ENCODE data around the gene SIRPA. TPM values are rescaled to one million over a fixed set of nuclear protein-coding genes. Genes with fewer than 3 reads are reported as not detected.

Gene SIRPA
- total and polyA plus RNA-seq, 3 experiments from 2014 or later, result 0.53 to 0.66 TPM; not detected in 1

DNA sequence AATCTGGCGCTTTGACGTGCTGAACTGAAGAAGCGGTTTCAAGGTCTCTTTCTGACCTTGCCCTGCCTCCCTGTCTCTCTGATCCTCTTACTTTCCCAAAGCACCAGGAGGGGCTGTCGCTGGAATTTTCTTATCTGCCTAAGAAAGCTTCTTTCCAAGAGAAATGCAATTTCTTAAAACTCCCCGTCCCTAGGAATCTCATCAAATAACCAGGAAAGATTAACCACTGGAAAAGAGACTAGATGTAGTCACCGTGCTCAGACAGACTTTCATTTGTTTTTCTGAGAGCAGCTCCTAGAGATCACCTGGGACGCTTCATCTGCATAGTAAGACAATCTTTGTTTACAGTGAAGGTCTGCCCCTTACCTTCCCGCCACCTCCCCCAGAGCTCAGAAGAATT lies 60.0 kb downstream of the SIRPA start:
- no peaks in the 10 kb centered on the region for H3K9me3 ChIP-seq (ENCODE audit: low read length)
- H3K4me3 Mint-ChIP-seq, result no peak overlapping the region
- H3K27me3 ChIP-seq (ENCODE audit: insufficient read depth, low read length, poor library complexity, severe bottlenecking), result no peaks in the 10 kb centered on the region
- H3K27ac ChIP-seq (ENCODE audit: low read depth, low read length), result no peak overlapping the region
- H3K9me3 Mint-ChIP-seq, result peaks cover 0 to 3% (median 0%) of the 10 kb centered on the region in 5 donors
- H3K4me1 ChIP-seq (ENCODE audit: insufficient read depth, low read length), result no peaks in the 10 kb centered on the region
- no peaks in the 10 kb centered on the region for H3K36me3 Mint-ChIP-seq
- no peaks in the 10 kb centered on the region for H3K4me1 Mint-ChIP-seq
- DNase-seq, result no peak
- H3K36me3 ChIP-seq (ENCODE audit: insufficient read depth, low read length), result no peaks in the 10 kb centered on the region
- no peak overlapping the region for H3K4me3 ChIP-seq (ENCODE audit: low read length)
- ChIA-PET POLR2A (no interaction called here), CTCF (no interaction called here)
- no peak overlapping the region for H3K27ac Mint-ChIP-seq
- peaks cover 8 to 36% of the 10 kb centered on the region in 2 donors for H3K27me3 Mint-ChIP-seq

DNA sequence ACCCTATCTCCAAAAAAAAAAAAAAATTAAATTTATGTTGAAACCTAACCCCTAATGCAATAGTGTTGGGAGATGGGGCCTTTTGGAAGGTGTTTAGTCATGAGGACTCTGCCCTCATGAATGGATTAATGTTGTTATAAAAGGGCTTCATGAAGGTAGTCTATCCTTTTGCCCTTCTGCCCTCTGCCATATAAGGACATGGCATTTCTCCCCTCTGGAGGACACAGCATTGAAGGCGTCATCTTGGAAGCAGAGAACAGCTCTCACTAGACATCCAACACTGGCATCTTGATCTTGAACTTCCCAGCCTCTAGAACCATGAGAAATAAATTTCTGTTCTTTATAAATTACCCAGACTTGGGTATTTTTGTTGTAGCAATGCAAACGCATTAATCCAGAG lies 63.2 kb downstream of the SIRPA start:
- H3K27ac Mint-ChIP-seq, result no peak overlapping the region

DNA sequence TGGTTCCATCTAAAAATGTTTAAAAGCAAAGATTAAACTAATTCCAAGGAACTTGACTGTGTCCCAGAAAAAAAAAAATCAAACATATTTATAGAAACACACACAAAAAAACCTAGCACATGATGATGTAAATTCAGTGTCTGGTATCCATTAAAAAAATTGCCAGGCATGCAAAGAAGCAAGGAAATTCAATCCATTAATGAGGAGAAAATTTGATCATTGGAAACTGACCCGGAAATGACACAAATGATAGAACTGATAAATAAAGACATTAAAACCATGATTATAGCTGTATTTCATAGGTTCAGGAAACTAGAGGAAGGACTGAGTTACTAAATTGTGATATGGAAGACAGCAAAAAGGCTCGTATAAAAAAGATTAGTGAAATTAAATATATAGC lies 63.9 kb downstream of the SIRPA start:
- Mint-ChIP-seq H3K27me3 (peaks cover 19 to 46% of the 10 kb centered on the region in 2 donors), H3K36me3 (no peaks in the 10 kb centered on the region), H3K4me3 (no peak overlapping the region), H3K27ac (no peak overlapping the region), H3K4me1 (no peaks in the 10 kb centered on the region), H3K9me3 (peaks cover 0 to 3% (median 0%) of the 10 kb centered on the region in 5 donors)
- Histone ChIP-seq H3K4me3 (ENCODE audit: low read length) (no peak overlapping the region), H3K27ac (ENCODE audit: low read depth, low read length) (no peak overlapping the region), H3K36me3 (ENCODE audit: insufficient read depth, low read length) (no peaks in the 10 kb centered on the region), H3K4me1 (ENCODE audit: insufficient read depth, low read length) (no peaks in the 10 kb centered on the region), H3K27me3 (ENCODE audit: insufficient read depth, low read length, poor library complexity, severe bottlenecking) (no peaks in the 10 kb centered on the region), H3K9me3 (ENCODE audit: low read length) (no peaks in the 10 kb centered on the region)
- DNase-seq, result no peak
- CTCF ChIA-PET, result no interaction called here
- POLR2A ChIA-PET, result no interaction called here

More for the DNA sequence above, 63.2 kb downstream of the SIRPA start:
- Histone ChIP-seq H3K36me3 (ENCODE audit: insufficient read depth, low read length) (no peaks in the 10 kb centered on the region), H3K27ac (ENCODE audit: low read depth, low read length) (no peak overlapping the region), H3K27me3 (ENCODE audit: insufficient read depth, low read length, poor library complexity, severe bottlenecking) (no peaks in the 10 kb centered on the region), H3K4me3 (ENCODE audit: low read length) (no peak overlapping the region), H3K9me3 (ENCODE audit: low read length) (no peaks in the 10 kb centered on the region), H3K4me1 (ENCODE audit: insufficient read depth, low read length) (no peaks in the 10 kb centered on the region)
- H3K4me3 Mint-ChIP-seq, result no peak overlapping the region
- no peak for DNase-seq
- ChIA-PET CTCF (no interaction called here), POLR2A (no interaction called here)
- no peaks in the 10 kb centered on the region for H3K36me3 Mint-ChIP-seq
- peaks cover 22 to 41% of the 10 kb centered on the region in 2 donors for H3K27me3 Mint-ChIP-seq
- no peaks in the 10 kb centered on the region for H3K4me1 Mint-ChIP-seq
- peaks cover 0 to 3% (median 0%) of the 10 kb centered on the region in 5 donors for H3K9me3 Mint-ChIP-seq

DNA sequence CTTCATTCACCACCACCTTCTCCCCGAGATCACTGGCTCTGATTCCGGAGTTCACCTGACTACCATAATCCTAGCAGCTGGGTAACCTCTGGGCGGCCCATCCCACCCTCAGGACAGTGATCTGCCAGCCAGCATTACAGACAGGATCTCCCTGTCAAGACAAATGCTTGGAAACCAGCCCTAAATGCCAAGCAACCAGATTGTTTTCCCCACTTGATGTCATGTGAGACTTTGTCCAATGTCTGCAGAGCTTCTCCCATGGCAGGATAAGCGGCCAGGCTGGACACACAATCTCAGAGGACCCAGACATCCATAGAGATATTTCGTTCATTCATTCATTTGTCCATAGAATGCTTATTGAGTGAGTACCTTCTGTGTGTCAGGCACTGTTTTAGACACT lies 66.2 kb downstream of the SIRPA start:
- Histone ChIP-seq H3K4me1 (ENCODE audit: insufficient read depth, low read length) (peaks cover 10% of the 10 kb centered on the region), H3K9me3 (ENCODE audit: low read length) (no peaks in the 10 kb centered on the region), H3K27me3 (ENCODE audit: insufficient read depth, low read length, poor library complexity, severe bottlenecking) (no peaks in the 10 kb centered on the region), H3K36me3 (ENCODE audit: insufficient read depth, low read length) (no peaks in the 10 kb centered on the region), H3K4me3 (ENCODE audit: low read length) (no peak overlapping the region), H3K27ac (ENCODE audit: low read depth, low read length) (no peak overlapping the region)
- Mint-ChIP-seq H3K27me3 (peaks cover 27 to 45% of the 10 kb centered on the region in 2 donors), H3K27ac (no peak overlapping the region), H3K4me3 (no peak overlapping the region), H3K4me1 (peaks cover 7% of the 10 kb centered on the region in 3 donors), H3K36me3 (no peaks in the 10 kb centered on the region), H3K9me3 (peaks cover 0 to 3% (median 0%) of the 10 kb centered on the region in 5 donors)
- ChIA-PET POLR2A (no interaction called here), CTCF (no interaction called here)
- DNase-seq, result no peak

DNA sequence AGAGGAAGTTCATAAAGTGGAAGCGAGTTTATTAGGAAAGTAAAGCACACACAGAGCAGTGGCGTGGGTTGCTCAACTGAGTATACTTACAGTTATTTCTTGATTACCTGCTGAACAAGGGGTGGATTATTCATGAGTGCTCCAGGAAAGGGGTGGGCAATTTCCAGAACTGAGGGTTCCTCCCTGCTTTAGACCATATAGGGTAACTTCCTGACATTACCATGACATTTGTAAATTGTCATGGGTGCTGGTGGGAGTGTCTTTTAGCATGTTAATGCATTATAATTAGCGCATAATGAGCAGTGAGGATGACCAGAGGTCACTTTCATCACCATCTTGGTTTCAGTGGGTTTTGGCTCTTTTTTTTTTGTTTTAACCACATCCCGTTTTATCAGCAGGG lies 68.9 kb downstream of the SIRPA start:
- H3K36me3 Mint-ChIP-seq, result no peaks in the 10 kb centered on the region
- H3K27me3 Mint-ChIP-seq, result peaks cover 31 to 38% of the 10 kb centered on the region in 2 donors
- no peak overlapping the region for H3K27ac Mint-ChIP-seq
- H3K4me3 ChIP-seq (ENCODE audit: low read length), result no peak overlapping the region
- ChIA-PET CTCF (interaction anchor here (1.3 to 2.2 kb wide), 3 partner anchors 208 to 217 kb away, joined by 4 to 7 read pairs (median 6); no protein-coding TSS in a partner anchor), POLR2A (no interaction called here)
- no peak overlapping the region for H3K4me3 Mint-ChIP-seq
- H3K9me3 Mint-ChIP-seq, result peaks cover 0 to 3% (median 0%) of the 10 kb centered on the region in 5 donors
- no peaks in the 10 kb centered on the region for H3K27me3 ChIP-seq (ENCODE audit: insufficient read depth, low read length, poor library complexity, severe bottlenecking)
- H3K27ac ChIP-seq (ENCODE audit: low read depth, low read length), result no peak overlapping the region
- no peak for DNase-seq
- H3K4me1 ChIP-seq (ENCODE audit: insufficient read depth, low read length), result peaks cover 10% of the 10 kb centered on the region
- no peaks in the 10 kb centered on the region for H3K36me3 ChIP-seq (ENCODE audit: insufficient read depth, low read length)
- peaks cover 7% of the 10 kb centered on the region in 3 donors for H3K4me1 Mint-ChIP-seq
- H3K9me3 ChIP-seq (ENCODE audit: low read length), result no peaks in the 10 kb centered on the region

DNA sequence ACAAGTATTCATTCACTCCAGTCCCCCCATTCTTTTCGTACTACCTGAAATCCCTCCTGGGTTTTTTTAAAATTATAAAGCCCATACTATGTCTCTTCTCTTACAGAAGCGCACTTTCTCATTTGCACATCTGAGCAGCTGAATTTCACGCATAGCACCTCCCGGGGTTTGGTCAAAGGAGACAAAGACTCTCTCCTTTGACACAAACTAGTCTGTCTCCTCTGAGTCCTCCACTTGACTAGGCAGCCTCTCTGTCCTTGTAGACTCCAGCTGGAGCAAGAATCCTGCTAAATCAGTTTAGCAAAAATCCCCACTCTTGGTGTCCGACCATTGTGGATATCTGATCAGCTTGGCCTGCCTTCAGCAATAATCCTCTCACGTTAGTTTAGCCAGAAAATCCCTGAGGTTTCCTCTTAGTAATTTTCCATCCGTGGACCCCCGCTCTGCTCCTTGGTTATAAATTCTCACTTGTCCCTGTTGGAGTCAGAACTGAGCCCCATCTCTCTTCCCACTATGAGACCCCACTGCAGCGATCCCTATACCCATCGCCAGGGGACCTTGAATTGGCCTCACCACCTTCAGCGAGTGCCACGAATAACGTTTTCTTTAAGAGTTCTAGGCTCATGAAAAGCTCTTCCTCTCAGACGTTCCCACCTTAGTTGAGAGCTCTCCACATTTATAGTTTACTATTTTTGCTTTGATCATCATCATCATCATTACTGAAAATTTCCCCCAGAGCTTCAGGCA lies 69.6 kb downstream of the SIRPA start:
- Mint-ChIP-seq H3K9me3 (peaks cover 0 to 1% (median 0%) of the 10 kb centered on the region in 5 donors), H3K4me1 (peaks cover 7% of the 10 kb centered on the region in 3 donors), H3K27me3 (peaks cover 31 to 36% of the 10 kb centered on the region in 2 donors), H3K27ac (no peak overlapping the region), H3K36me3 (no peaks in the 10 kb centered on the region), H3K4me3 (peak overlapping the region in 3 of 7 donors; percentile 32 to 42 (median 33))
- CTCF ChIA-PET, result interaction anchor here (0.7 to 3.4 kb wide), 11 partner anchors 18 to 481 kb away, joined by 3 to 54 read pairs (median 3); no protein-coding TSS in a partner anchor
- H3K4me1 ChIP-seq (ENCODE audit: insufficient read depth, low read length), result peaks cover 10% of the 10 kb centered on the region
- no peaks in the 10 kb centered on the region for H3K9me3 ChIP-seq (ENCODE audit: low read length)
- H3K36me3 ChIP-seq (ENCODE audit: insufficient read depth, low read length), result no peaks in the 10 kb centered on the region
- no peak for DNase-seq
- H3K27me3 ChIP-seq (ENCODE audit: insufficient read depth, low read length, poor library complexity, severe bottlenecking), result no peaks in the 10 kb centered on the region
- H3K27ac ChIP-seq (ENCODE audit: low read depth, low read length), result no peak overlapping the region
- POLR2A ChIA-PET, result interaction anchor here (0.6 kb wide), 1 partner anchor 12 kb away, joined by 3 read pairs; no protein-coding TSS in a partner anchor
- H3K4me3 ChIP-seq (ENCODE audit: low read length), result no peak overlapping the region

DNA sequence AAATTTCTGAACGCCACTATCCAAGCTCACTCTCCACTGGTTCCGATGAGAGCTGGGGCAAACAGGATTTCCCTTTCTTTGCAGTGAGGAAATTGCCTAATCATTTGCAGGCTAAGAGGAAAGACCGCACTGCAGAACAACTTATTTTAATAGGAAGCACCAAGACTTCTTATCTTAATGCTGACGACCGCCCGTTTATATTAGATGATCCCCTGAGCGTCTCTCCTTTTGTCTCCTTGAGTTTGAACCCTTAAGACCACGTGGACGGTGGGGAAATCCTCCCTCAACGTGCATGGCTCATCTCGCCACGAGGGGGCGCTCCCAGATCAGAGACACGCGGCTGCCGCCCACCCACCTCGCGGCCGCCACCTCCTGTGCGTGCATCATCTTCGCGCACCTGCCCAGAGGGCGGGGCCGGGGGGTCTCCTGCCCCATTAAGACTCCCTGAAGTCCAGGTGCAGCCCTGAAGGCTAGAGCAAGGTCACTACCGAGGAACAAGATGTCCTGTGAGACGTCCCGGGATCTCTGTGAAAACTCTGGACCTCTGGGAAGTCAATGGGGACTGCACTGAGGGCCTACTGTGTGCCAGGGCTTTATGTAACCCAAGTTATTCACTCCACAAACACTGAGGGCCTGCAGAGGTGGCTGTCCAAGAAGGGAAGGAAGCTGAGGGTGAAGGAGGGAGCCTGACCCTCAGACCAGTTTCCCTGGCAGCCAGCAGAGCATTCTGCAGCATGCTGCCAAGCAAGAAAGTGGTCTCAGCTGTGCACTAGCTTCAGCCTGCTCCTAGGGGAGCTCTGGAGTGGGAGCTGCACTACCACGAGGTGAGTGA lies 70.5 kb downstream of the SIRPA start:
- Histone ChIP-seq H3K4me3 (ENCODE audit: low read length) (no peak overlapping the region), H3K27me3 (ENCODE audit: insufficient read depth, low read length, poor library complexity, severe bottlenecking) (no peaks in the 10 kb centered on the region), H3K27ac (ENCODE audit: low read depth, low read length) (no peak overlapping the region), H3K4me1 (ENCODE audit: insufficient read depth, low read length) (peaks cover 10% of the 10 kb centered on the region), H3K9me3 (ENCODE audit: low read length) (no peaks in the 10 kb centered on the region), H3K36me3 (ENCODE audit: insufficient read depth, low read length) (no peaks in the 10 kb centered on the region)
- Mint-ChIP-seq H3K4me3 (peak overlapping the region in 4 of 7 donors; percentile 28 to 42 (median 32)), H3K4me1 (peaks cover 7% of the 10 kb centered on the region in 3 donors), H3K9me3 (no peaks in the 10 kb centered on the region), H3K27ac (no peak overlapping the region), H3K36me3 (no peaks in the 10 kb centered on the region), H3K27me3 (peaks cover 31 to 40% of the 10 kb centered on the region in 2 donors)
- ChIA-PET POLR2A (no interaction called here), CTCF (interaction anchor here (0.6 to 3.4 kb wide), 13 partner anchors 17 to 480 kb away, joined by 3 to 54 read pairs (median 3); no protein-coding TSS in a partner anchor)
- peak; percentile 34 to 73 (median 55) for DNase-seq

DNA sequence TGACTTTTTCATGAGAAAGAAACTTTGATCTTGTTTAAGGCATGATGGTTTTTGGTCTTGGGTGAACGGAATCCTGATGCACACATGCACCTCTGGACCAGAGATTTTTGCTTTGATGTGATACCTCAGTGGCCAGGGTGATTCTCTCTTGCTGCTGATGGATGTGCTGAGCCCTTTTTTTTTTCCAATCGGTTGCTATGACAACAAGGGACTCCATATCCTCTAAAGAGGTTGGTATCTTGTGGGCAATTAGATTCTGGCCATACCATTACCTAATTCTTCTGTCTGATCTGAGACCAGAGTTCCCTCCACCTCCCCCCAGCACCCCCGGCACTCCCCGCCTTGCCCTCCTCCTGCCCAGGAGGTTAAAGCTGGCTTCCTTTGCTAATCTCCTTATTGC lies 73.8 kb downstream of the SIRPA start:
- Histone ChIP-seq H3K4me3 (ENCODE audit: low read length) (no peak overlapping the region), H3K27ac (ENCODE audit: low read depth, low read length) (no peak overlapping the region), H3K4me1 (ENCODE audit: insufficient read depth, low read length) (peaks cover 10% of the 10 kb centered on the region), H3K27me3 (ENCODE audit: insufficient read depth, low read length, poor library complexity, severe bottlenecking) (no peaks in the 10 kb centered on the region), H3K9me3 (ENCODE audit: low read length) (no peaks in the 10 kb centered on the region), H3K36me3 (ENCODE audit: insufficient read depth, low read length) (no peaks in the 10 kb centered on the region)
- H3K4me3 Mint-ChIP-seq, result no peak overlapping the region
- H3K27ac Mint-ChIP-seq, result no peak overlapping the region
- peaks cover 20 to 34% of the 10 kb centered on the region in 2 donors for H3K27me3 Mint-ChIP-seq
- no peaks in the 10 kb centered on the region for H3K9me3 Mint-ChIP-seq
- DNase-seq, result no peak
- ChIA-PET POLR2A (no interaction called here), CTCF (no interaction called here)
- H3K4me1 Mint-ChIP-seq, result peaks cover 7% of the 10 kb centered on the region in 3 donors
- H3K36me3 Mint-ChIP-seq, result no peaks in the 10 kb centered on the region
